GM12878 (cell line): ENCODE measurements around the gene NLGN1. TPM values are rescaled to one million over a fixed set of nuclear protein-coding genes. Genes with fewer than 3 reads are reported as not detected.

Experiments
- ATAC-seq: fragments of 200-7000 bp; cut with Tn5 transposase; 3 replicates; pipeline ENCODE4 v1.9.1; 2020; ENCODE audit warnings: mild to moderate bottlenecking, moderate library complexity
- BruUV-seq: library from RNA; stranded (reverse); fragments of 400-500 nt; replicated peaks from 2 replicates; lab custom pipeline; 2021; lab: Mats Ljungman, UMichigan
- CTCF ChIA-PET: fragments of 300-600 bp; sonication (Branson Sonifier 250); formaldehyde crosslinking; extraction: SDS; loops from one replicate; lab custom pipeline; 2021; ENCODE audit warnings: inconsistent platforms; lab: Yijun Ruan, JAX
- POLR2A ChIA-PET: fragments of 350-600 bp; formaldehyde crosslinking; extraction: SDS; loops from one replicate; lab custom pipeline; 2021; ENCODE audit warnings: inconsistent platforms; lab: Charles Lee
- RAD21 ChIA-PET: fragments of 300-600 bp; sonication (Branson Sonifier 250); formaldehyde crosslinking; loops from one replicate; lab custom pipeline; 2023; ENCODE audit warnings: antibody characterized with exemption; ENCODE audit not compliant: unreplicated experiment; lab: Charles Lee
- SMC1A ChIA-PET: fragments of 300-600 bp; sonication (Branson Sonifier 250); formaldehyde crosslinking; loops from one replicate; lab custom pipeline; 2023; ENCODE audit not compliant: unreplicated experiment, uncharacterized antibody; lab: Charles Lee
- DNase-seq: peaks from one replicate; pipeline ENCODE4 v3.0.0-alpha.2; 2011; ENCODE audit warnings: low read depth, low spot score
- FAIRE-seq: peaks from 3 replicates; lab custom pipeline; 2011; peaks lifted over from hg19 to GRCh38; lab: Jason Lieb, UNC
- H2AFZ ChIP-seq: 2 replicates; pipeline ENCODE4 v1.6.0; 2011; ENCODE audit warnings: low read depth, low read length, control low read depth; ENCODE audit not compliant: control insufficient read depth
- H3K27ac ChIP-seq: 2 replicates; pipeline ENCODE4 v1.5.1; 2011; ENCODE audit warnings: control low read depth; ENCODE audit not compliant: control insufficient read depth, insufficient read depth
- H3K27me3 ChIP-seq, 2 experiments: replicated peaks in 1 of 2; 2 replicates each; pipeline versions ENCODE4 v1.6.0 to v1.6.1; 2011; ENCODE audit warnings: low read length in 1 of 2; ENCODE audit not compliant: control insufficient read depth in 2 of 2, insufficient read depth in 2 of 2
- H3K36me3 ChIP-seq, 2 experiments: 2 replicates each; pipeline ENCODE4 v1.5.1; 2011; ENCODE audit warnings: low read length in 1 of 2; ENCODE audit not compliant: control insufficient read depth in 2 of 2, insufficient read depth in 2 of 2
- H3K4me1 ChIP-seq: 2 replicates; pipeline ENCODE4 v1.6.1; 2011; ENCODE audit warnings: mild to moderate bottlenecking, low read length, moderate library complexity, mixed read lengths; ENCODE audit not compliant: control insufficient read depth, insufficient read depth
- H3K4me2 ChIP-seq: 2 replicates; pipeline ENCODE4 v1.6.0; 2011; ENCODE audit warnings: control low read depth; ENCODE audit not compliant: control insufficient read depth, insufficient read depth
- H3K4me3 ChIP-seq: fragments of 200-600 bp; sonication (generic); 2 replicates; pipeline ENCODE4 v1.5.1; 2016
- H3K79me2 ChIP-seq: 2 replicates; pipeline ENCODE4 v1.6.0; 2011; ENCODE audit warnings: low read length; ENCODE audit not compliant: control insufficient read depth, insufficient read depth
- H3K9ac ChIP-seq: 2 replicates; pipeline ENCODE4 v1.8.0; 2011; ENCODE audit warnings: low read length, control low read depth, mixed read lengths; ENCODE audit not compliant: control insufficient read depth, insufficient read depth
- H3K9me3 ChIP-seq: replicated peaks from 3 replicates; pipeline ENCODE4 v1.5.1; 2011; ENCODE audit warnings: mild to moderate bottlenecking, low read length; ENCODE audit not compliant: control insufficient read depth, insufficient read depth
- H4K20me1 ChIP-seq: 2 replicates; pipeline ENCODE4 v1.6.0; 2011; ENCODE audit not compliant: control insufficient read depth, insufficient read depth
- CBX3 ChIP-seq: fragments of 200-600 bp; sonication (generic); IDR thresholded peaks from 2 replicates; pipeline ENCODE4 v1.6.1; 2016; ENCODE audit warnings: low read depth, borderline replicate concordance
- FOXK2 ChIP-seq: fragments of 450-650 bp; IDR thresholded peaks from 2 replicates; pipeline ENCODE4 v1.6.1; 2017; ENCODE audit warnings: mild to moderate bottlenecking, moderate library complexity
- IKZF2 ChIP-seq, 2 experiments: fragments of 450-650 bp; IDR thresholded peaks; 2 replicates each; pipeline ENCODE4 v1.6.1; 2017; ENCODE audit warnings: mild to moderate bottlenecking in 2 of 2, moderate library complexity in 2 of 2
- NFXL1 ChIP-seq: fragments of 450-650 bp; IDR thresholded peaks from 2 replicates; pipeline ENCODE4 v1.6.1; 2017; ENCODE audit warnings: antibody characterized with exemption, mild to moderate bottlenecking, borderline replicate concordance
- SP1 ChIP-seq: IDR thresholded peaks from one replicate; pipeline ENCODE4 v1.6.1; 2011; ENCODE audit warnings: low read depth, low read length
- SRF ChIP-seq, 2 experiments: IDR thresholded peaks; 2 replicates each; pipeline ENCODE4 v1.6.1; 2011; ENCODE audit warnings: low read depth in 2 of 2, low read length in 2 of 2, mild to moderate bottlenecking in 1 of 2, moderate library complexity in 1 of 2
- WGBS: methylation state at CpG from one replicate; pipeline ENCODE4 v1.1.6; 2016; ENCODE audit warnings: low lambda C conversion rate; ENCODE audit not compliant: insufficient replicate concordance, insufficient coverage; ENCODE audit errors: missing lambda C conversion rate; 5-methylcytosine and 5-hydroxymethylcytosine counted together
- in situ Hi-C: fragments of 300-500 bp; cut with MboI; formaldehyde crosslinking; loops from 9 replicates; pipeline ENCODE4 v1.14.3; 2018; ENCODE audit warnings: mixed read lengths
- intact Hi-C: fragments of 100-400 bp; cut with micrococcal nuclease; formaldehyde crosslinking; loops from one replicate; pipeline ENCODE4 v1.14.2; 2022; ENCODE audit not compliant: unreplicated experiment
- polyA plus RNA-seq, 11 experiments: library from polyadenylated mRNA; depleted of rRNA in 4 of 11; unstranded in 6 of 11; stranded (reverse) in 5 of 11; fragments of >200 nt; fragmentation: Nextera tagmentation in 4 of 11; fragmentation: Illumina TruSeq in 1 of 11; extraction: Ambion mirVana in 4 of 11; extraction: Trizol in 1 of 11; gene quantifications; 1 replicate in 1 of 11; 2 replicates in 10 of 11; pipeline versions ENCODE4 v1.2.1 to v1.2.3, GENCODE V29; 2011 to 2016; ENCODE audit warnings: inconsistent platforms in 2 of 11, missing spikeins in 2 of 11, low read depth in 1 of 11
- total RNA-seq, 4 experiments: library from RNA; depleted of rRNA in 3 of 4; stranded (reverse); fragments of >200 nt in 3 of 4; fragmentation: Illumina TruSeq in 1 of 4; extraction: Trizol in 1 of 4; gene quantifications; 2 replicates each; pipeline versions ENCODE4 v1.2.1 to v1.2.3, GENCODE V29; 2013 to 2021
- TF ChIP-seq, protein P1 (sequence below): IDR thresholded peaks from 2 replicates; pipeline ENCODE4 v1.6.1; 2012; ENCODE audit warnings: low read depth, low read length, improper control_type of control experiment
- TF ChIP-seq, protein P2 (sequence below): IDR thresholded peaks from 2 replicates; pipeline ENCODE4 v1.6.1; 2011; ENCODE audit warnings: mild to moderate bottlenecking, low read depth, low read length, moderate library complexity; ENCODE audit not compliant: insufficient replicate concordance
- TF ChIP-seq, protein P3 (sequence below): IDR thresholded peaks from 2 replicates; pipeline ENCODE4 v1.6.1; 2012; ENCODE audit warnings: mild to moderate bottlenecking, low read depth, low read length
- TF ChIP-seq, protein P4 (sequence below): fragments of 450-650 bp; IDR thresholded peaks from 2 replicates; pipeline ENCODE4 v1.6.1; 2017; ENCODE audit warnings: mild to moderate bottlenecking
- TF ChIP-seq, protein P5 (sequence below): fragments of 450-650 bp; IDR thresholded peaks from 2 replicates; pipeline ENCODE4 v1.6.1; 2016; ENCODE audit warnings: mild to moderate bottlenecking

The NLGN1 gene
- total and polyA plus RNA-seq, 10 of the 15 experiments (the other 5 are each of a cell fraction or from before 2014, with no cell fraction given): not detected

DNA sequence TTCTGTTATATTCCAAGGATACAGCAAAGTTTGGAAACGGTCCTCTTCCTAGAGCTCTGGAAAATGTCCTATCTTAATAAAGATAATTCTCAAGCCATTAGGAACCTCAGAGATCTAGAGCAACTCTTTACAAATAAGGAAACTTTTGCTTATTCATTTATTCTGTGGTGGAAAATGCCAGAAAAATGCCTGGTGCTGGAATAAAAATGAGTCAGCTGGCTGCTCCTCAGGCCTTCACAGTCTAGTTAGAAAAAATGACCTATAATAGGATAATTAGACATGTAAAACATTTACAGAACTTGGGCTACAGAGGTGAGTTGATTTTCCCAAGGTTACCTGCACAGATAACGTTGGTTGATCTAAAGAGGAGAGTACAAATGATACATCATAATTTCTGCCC lies 372.5 kb downstream of the NLGN1 start:
- no peak for FAIRE-seq
- Histone ChIP-seq H3K4me2 (no peak overlapping the region), H3K27ac (no peak overlapping the region), H3K4me1 (no peaks in the 10 kb centered on the region), H2AFZ (no peak overlapping the region), H3K9me3 (no peaks in the 10 kb centered on the region), H3K36me3 (no peaks in the 10 kb centered on the region), H3K9ac (no peak overlapping the region), H4K20me1 (no peaks in the 10 kb centered on the region), H3K4me3 (no peak overlapping the region), H3K27me3 (no peaks in the 10 kb centered on the region), H3K79me2 (no peaks in the 10 kb centered on the region)
- no peak for ATAC-seq
- ChIA-PET POLR2A (no interaction called here), SMC1A (interaction anchor here (0.6 kb wide), 1 partner anchor 141 kb away, joined by 3 read pairs; no protein-coding TSS in a partner anchor), CTCF (no interaction called here), RAD21 (no interaction called here)
- in situ Hi-C loops: no loop called here
- WGBS: 5% methylated on average over 2 of the region's 2 CpGs
- no TSS peak for BruUV-seq
- TF ChIP-seq, protein P1, sequence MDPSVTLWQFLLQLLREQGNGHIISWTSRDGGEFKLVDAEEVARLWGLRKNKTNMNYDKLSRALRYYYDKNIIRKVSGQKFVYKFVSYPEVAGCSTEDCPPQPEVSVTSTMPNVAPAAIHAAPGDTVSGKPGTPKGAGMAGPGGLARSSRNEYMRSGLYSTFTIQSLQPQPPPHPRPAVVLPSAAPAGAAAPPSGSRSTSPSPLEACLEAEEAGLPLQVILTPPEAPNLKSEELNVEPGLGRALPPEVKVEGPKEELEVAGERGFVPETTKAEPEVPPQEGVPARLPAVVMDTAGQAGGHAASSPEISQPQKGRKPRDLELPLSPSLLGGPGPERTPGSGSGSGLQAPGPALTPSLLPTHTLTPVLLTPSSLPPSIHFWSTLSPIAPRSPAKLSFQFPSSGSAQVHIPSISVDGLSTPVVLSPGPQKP: no peak
- TF ChIP-seq, protein P2, sequence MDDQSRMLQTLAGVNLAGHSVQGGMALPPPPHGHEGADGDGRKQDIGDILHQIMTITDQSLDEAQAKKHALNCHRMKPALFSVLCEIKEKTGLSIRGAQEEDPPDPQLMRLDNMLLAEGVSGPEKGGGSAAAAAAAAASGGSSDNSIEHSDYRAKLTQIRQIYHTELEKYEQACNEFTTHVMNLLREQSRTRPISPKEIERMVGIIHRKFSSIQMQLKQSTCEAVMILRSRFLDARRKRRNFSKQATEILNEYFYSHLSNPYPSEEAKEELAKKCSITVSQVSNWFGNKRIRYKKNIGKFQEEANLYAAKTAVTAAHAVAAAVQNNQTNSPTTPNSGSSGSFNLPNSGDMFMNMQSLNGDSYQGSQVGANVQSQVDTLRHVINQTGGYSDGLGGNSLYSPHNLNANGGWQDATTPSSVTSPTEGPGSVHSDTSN: no peak
- TF ChIP-seq SP1: no peak
- TF ChIP-seq, protein P3, sequence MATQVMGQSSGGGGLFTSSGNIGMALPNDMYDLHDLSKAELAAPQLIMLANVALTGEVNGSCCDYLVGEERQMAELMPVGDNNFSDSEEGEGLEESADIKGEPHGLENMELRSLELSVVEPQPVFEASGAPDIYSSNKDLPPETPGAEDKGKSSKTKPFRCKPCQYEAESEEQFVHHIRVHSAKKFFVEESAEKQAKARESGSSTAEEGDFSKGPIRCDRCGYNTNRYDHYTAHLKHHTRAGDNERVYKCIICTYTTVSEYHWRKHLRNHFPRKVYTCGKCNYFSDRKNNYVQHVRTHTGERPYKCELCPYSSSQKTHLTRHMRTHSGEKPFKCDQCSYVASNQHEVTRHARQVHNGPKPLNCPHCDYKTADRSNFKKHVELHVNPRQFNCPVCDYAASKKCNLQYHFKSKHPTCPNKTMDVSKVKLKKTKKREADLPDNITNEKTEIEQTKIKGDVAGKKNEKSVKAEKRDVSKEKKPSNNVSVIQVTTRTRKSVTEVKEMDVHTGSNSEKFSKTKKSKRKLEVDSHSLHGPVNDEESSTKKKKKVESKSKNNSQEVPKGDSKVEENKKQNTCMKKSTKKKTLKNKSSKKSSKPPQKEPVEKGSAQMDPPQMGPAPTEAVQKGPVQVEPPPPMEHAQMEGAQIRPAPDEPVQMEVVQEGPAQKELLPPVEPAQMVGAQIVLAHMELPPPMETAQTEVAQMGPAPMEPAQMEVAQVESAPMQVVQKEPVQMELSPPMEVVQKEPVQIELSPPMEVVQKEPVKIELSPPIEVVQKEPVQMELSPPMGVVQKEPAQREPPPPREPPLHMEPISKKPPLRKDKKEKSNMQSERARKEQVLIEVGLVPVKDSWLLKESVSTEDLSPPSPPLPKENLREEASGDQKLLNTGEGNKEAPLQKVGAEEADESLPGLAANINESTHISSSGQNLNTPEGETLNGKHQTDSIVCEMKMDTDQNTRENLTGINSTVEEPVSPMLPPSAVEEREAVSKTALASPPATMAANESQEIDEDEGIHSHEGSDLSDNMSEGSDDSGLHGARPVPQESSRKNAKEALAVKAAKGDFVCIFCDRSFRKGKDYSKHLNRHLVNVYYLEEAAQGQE: no peak
- no peak for TF ChIP-seq SRF (IDR thresholded peaks at IDR 0.05; ENCODE audit: low read depth in 2 of 2, low read length in 2 of 2)
- no peak for TF ChIP-seq NFXL1
- TF ChIP-seq, protein P4, sequence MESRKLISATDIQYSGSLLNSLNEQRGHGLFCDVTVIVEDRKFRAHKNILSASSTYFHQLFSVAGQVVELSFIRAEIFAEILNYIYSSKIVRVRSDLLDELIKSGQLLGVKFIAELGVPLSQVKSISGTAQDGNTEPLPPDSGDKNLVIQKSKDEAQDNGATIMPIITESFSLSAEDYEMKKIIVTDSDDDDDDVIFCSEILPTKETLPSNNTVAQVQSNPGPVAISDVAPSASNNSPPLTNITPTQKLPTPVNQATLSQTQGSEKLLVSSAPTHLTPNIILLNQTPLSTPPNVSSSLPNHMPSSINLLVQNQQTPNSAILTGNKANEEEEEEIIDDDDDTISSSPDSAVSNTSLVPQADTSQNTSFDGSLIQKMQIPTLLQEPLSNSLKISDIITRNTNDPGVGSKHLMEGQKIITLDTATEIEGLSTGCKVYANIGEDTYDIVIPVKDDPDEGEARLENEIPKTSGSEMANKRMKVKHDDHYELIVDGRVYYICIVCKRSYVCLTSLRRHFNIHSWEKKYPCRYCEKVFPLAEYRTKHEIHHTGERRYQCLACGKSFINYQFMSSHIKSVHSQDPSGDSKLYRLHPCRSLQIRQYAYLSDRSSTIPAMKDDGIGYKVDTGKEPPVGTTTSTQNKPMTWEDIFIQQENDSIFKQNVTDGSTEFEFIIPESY: no peak
- no peak for TF ChIP-seq FOXK2
- TF ChIP-seq IKZF2 (IDR thresholded peaks at IDR 0.05): no peak
- TF ChIP-seq CBX3: no peak
- TF ChIP-seq, protein P5, sequence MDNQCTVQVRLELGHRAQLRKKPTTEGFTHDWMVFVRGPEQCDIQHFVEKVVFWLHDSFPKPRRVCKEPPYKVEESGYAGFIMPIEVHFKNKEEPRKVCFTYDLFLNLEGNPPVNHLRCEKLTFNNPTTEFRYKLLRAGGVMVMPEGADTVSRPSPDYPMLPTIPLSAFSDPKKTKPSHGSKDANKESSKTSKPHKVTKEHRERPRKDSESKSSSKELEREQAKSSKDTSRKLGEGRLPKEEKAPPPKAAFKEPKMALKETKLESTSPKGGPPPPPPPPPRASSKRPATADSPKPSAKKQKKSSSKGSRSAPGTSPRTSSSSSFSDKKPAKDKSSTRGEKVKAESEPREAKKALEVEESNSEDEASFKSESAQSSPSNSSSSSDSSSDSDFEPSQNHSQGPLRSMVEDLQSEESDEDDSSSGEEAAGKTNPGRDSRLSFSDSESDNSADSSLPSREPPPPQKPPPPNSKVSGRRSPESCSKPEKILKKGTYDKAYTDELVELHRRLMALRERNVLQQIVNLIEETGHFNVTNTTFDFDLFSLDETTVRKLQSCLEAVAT: no peak
- intact Hi-C loops: no loop called here
- DNase-seq: no peak
